HG03439 (cell line): Measurements from ENCODE around the gene HOXD4.

Experiments used
- ATAC-seq: cut with Tn5 transposase; IDR thresholded peaks from one replicate; pipeline ENCODE4 v1.9.1; 2021; ENCODE audit warnings: mild to moderate bottlenecking, moderate library complexity; ENCODE audit not compliant: unreplicated experiment

HOXD4 gene

DNA sequence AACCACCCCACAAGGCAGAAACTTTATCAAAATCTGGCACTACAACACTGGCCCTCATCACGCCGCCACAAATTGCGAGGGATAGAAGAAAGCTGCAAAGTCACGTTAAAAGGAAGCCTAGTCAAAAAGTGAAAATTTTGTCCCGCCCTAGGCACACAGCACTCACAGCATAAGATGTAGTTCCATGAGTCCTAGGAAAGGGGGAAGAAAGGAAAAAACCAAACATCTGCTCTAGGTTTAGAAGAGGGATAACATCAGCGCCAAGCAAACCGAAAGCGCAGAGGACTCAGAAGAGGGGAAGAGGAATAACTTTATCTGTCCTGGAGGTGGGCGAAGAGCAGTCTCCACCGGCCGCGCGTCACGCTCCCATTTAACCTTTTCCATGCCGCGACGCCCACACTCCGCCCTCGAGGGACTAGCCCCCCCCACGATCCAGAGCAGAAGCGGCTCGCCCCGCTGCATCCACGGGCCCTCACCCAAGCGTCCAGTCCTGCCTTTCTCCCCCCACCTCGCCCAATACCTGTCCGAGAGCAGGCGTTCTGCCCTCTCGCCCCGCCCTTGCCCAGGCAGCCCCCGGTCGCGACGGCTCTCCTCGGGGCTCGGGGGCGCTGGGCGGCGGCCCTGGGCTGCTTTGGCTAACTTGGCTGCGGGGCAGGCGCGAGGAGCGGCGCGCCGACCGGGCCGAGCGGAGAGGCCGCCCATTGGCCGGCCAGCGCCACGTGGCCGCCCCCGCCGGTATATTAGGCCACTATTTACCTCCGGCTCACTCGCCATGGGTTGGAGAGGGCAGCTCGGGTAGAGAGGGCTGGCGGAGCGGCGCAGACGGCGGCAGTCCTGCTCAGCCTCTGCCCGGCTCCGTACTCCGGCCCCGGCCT lies 36.8 kb downstream of the HOXD4 start, which contains the start of gene HOXD1:
TSS of gene HOXD1 (plus strand) at position 770 of the 875 bp plus-strand sequence. CDS start 134 bp downstream, outside the sequence.
- no peak for ATAC-seq

DNA sequence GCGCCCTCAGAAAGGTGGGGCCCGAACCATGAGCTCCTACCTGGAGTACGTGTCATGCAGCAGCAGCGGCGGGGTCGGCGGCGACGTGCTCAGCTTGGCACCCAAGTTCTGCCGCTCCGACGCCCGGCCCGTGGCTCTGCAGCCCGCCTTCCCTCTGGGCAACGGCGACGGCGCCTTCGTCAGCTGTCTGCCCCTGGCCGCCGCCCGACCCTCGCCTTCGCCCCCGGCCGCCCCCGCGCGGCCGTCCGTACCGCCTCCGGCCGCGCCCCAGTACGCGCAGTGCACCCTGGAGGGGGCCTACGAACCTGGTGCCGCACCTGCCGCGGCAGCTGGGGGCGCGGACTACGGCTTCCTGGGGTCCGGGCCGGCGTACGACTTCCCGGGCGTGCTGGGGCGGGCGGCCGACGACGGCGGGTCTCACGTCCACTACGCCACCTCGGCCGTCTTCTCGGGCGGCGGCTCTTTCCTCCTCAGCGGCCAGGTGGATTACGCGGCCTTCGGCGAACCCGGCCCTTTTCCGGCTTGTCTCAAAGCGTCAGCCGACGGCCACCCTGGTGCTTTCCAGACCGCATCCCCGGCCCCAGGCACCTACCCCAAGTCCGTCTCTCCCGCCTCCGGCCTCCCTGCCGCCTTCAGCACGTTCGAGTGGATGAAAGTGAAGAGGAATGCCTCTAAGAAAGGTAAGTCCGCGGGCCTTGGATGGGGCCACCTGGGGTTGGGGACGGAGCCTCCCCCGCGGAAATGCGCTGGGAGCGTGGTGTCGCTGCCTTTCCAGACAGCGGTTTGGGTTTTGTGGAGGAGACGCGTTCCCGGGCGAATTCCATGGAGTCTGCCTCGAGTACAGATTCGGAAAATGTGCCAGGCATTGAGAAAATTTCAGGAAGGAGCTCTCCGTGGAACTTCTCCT lies 37.7 kb downstream of the HOXD4 start:
- ATAC-seq: no peak

DNA sequence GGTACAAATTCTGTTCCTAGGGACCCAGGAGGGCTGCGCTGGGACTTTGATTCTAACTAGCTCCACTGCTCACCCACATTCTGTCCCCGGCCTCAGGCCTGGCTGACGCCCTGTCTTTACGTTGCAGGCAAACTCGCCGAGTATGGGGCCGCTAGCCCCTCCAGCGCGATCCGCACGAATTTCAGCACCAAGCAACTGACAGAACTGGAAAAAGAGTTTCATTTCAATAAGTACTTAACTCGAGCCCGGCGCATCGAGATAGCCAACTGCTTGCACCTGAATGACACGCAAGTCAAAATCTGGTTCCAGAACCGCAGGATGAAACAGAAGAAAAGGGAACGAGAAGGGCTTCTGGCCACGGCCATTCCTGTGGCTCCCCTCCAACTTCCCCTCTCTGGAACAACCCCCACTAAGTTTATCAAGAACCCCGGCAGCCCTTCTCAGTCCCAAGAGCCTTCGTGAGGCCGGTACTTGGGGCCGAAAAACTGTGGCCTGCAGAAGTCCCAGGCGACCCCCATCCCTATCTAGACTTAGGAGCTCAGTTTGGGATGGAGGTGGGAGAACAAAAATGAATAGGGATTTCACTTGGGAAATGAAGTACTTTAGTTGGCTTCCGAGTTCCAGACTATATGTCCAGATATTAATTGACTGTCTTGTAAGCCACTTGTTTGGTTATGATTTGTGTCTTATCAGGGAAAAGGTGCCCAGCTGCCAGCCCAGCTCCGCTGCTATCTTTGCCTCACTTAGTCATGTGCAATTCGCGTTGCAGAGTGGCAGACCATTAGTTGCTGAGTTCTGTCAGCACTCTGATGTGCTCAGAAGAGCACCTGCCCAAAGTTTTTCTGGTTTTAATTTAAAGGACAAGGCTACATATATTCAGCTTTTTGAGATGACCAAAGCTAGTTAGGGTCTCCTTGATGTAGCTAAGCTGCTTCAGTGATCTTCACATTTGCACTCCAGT lies 38.6 kb downstream of the HOXD4 start:
- no peak for ATAC-seq

DNA sequence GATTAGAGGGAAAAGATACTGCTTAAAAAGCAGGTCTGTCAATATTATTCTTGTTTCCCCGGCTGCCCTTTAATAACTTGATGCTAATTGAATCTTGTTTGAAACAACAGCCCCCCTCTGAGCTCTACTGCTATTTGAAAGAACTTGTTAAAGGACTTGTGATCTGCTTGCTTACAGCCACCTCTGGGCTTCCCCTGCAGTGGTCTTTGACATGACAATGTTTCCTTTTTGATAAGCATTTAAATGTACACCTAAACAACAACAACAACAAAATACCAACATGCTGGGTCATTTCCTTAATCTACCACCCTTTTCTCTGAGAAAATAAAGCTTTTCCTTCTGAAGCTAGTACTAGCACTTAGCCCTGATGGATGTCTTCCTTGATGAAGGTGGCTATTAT lies 41.0 kb downstream of the HOXD4 start:
- ATAC-seq: no peak

DNA sequence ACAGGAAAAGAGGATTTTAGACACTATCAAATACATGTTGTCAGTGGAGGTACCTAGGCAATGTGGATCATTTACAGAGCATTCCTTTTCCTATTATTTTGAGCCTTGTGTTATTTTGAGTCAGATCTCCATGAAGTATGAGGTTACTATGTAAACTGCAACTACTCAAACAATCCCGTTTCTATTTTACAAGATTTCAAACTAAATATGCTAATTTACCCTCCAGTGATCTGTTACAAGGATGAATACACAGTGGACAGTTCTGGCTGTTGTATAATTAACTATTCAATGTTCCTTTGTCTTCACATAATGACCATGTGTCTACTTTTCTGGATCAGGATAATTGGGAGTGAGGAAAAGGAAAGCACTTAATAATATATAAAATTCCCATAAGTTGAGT lies 41.7 kb downstream of the HOXD4 start:
- no peak for ATAC-seq

DNA sequence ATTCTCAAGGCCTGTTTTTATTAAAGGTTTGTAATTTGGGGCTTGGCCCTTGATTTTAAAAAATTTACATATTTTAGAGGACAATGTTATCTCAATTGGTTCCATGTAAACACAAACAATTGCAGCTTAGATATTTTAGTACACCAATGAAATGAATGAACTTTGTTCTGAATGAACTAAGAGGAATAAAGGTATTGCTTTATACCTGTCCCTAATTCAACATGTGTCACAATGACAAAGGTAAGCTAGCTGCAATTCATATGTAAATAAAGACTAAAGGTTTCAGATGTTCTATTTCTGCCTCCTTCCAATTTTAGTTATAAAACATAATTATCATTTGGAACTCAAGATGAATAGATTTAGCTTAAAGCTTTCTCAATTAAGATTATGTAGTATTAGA lies 48.6 kb downstream of the HOXD4 start:
- ATAC-seq: no peak

DNA sequence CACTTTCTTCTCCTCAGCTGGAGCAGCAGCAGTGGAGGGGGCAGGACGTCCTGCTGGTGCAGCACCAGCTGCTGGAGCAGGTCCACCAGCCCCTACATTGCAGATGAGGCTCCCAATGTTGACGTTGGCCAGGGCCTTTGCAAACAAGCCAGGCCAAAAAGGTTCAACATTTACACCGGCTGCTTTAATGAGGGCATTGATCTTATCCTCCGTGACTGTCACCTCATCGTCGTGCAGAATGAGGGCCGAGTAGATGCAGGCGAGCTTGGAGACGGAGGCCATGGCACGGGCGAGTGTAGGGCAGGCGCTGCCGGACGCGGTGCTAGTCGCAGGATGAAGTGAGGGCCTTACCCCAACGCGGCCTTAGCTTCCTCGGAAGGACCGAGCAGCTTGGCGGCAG lies 49.6 kb downstream of the HOXD4 start:
- ATAC-seq: no peak

DNA sequence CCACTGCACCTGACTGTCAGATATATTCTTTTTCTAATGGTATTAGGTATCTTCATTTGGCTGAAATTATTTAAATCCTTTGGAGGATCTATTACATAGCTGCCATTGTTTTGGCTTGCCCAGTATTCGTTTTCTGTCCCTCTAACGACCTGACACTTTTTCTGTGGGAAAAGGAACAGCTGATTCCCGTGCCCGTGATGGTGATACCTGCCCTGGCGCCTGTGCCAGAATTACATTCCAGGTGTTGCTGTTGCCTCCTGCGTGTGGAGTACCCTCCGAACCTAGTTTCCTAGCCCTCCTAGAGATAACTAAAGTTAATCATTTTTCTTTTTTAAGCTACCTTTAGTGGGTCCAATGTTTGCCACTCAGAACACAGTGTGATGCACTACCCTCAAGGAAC lies 51.1 kb downstream of the HOXD4 start:
- no peak for ATAC-seq
